Type B pancreatic cell (in vitro differentiated cells): ENCODE data around the gene AJAP1. TPM values are rescaled to one million over a fixed set of nuclear protein-coding genes. Genes with fewer than 3 reads are reported as not detected.

Experiments used
- DNase-seq: peaks from one replicate; pipeline ENCODE4 v3.0.0; 2021; ENCODE audit warnings: mixed read lengths; ENCODE audit not compliant: unreplicated experiment; ENCODE audit errors: extremely low spot score
- H3K27ac Mint-ChIP-seq: 2 replicates; pipeline ENCODE4 v1.8.0; 2021; ENCODE audit warnings: mild to moderate bottlenecking, mixed read lengths
- H3K27me3 Mint-ChIP-seq: 2 replicates; pipeline ENCODE4 v1.8.0; 2021; ENCODE audit warnings: mixed read lengths
- H3K36me3 Mint-ChIP-seq: 2 replicates; pipeline ENCODE4 v1.8.0; 2021; ENCODE audit warnings: mixed read lengths
- H3K4me1 Mint-ChIP-seq: one replicate; pipeline ENCODE4 v1.8.0; 2021; ENCODE audit warnings: mixed read lengths; ENCODE audit not compliant: unreplicated experiment
- H3K4me3 Mint-ChIP-seq: 2 replicates; pipeline ENCODE4 v1.8.0; 2021; ENCODE audit warnings: mild to moderate bottlenecking, mixed read lengths
- H3K9me3 Mint-ChIP-seq: 2 replicates; pipeline ENCODE4 v1.8.0; 2021; ENCODE audit warnings: mixed read lengths
- total RNA-seq: library from RNA; stranded (reverse); gene quantifications from 2 replicates; pipeline ENCODE4 v1.2.1, GENCODE V29; 2021; ENCODE audit warnings: low replicate concordance
- TF ChIP-seq, protein P1 (sequence below): fragments of 200-600 bp; sonication (generic); conservative IDR thresholded peaks from 2 replicates; pipeline ENCODE4 v1.5.0; 2021; ENCODE audit warnings: antibody characterized with exemption, mild to moderate bottlenecking

AJAP1 gene
- total RNA-seq, 1 donor from 2014 or later = 9.5 TPM

DNA sequence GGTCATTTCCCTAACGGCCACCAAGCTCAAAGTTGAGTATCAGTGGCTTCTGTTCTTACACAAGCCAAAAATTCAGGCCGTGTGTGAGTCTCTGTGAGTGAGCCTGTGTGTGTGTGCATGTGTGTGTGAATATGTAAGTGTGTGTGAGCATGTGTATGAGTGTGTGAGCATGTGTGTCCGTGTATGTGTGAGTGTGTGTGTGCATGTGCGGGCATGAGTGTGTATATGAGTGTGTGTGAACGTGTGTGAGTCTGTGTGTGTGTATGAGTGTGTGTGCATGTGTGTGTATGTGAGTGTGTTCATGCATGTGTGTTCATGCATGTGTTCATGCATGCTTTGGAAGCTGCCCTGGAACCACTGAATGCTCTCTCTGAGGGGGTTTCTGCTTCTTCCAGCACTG, 105.7 kb downstream of the AJAP1 start:
- Mint-ChIP-seq H3K27me3 (peaks cover under 1% of the 10 kb centered on the region), H3K36me3 (no peaks in the 10 kb centered on the region), H3K4me3 (no peak overlapping the region), H3K27ac (no peak overlapping the region), H3K4me1 (peaks cover 7% of the 10 kb centered on the region), H3K9me3 (no peaks in the 10 kb centered on the region)
- no peak for DNase-seq
- TF ChIP-seq, protein P1, sequence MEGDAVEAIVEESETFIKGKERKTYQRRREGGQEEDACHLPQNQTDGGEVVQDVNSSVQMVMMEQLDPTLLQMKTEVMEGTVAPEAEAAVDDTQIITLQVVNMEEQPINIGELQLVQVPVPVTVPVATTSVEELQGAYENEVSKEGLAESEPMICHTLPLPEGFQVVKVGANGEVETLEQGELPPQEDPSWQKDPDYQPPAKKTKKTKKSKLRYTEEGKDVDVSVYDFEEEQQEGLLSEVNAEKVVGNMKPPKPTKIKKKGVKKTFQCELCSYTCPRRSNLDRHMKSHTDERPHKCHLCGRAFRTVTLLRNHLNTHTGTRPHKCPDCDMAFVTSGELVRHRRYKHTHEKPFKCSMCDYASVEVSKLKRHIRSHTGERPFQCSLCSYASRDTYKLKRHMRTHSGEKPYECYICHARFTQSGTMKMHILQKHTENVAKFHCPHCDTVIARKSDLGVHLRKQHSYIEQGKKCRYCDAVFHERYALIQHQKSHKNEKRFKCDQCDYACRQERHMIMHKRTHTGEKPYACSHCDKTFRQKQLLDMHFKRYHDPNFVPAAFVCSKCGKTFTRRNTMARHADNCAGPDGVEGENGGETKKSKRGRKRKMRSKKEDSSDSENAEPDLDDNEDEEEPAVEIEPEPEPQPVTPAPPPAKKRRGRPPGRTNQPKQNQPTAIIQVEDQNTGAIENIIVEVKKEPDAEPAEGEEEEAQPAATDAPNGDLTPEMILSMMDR = no peak

DNA sequence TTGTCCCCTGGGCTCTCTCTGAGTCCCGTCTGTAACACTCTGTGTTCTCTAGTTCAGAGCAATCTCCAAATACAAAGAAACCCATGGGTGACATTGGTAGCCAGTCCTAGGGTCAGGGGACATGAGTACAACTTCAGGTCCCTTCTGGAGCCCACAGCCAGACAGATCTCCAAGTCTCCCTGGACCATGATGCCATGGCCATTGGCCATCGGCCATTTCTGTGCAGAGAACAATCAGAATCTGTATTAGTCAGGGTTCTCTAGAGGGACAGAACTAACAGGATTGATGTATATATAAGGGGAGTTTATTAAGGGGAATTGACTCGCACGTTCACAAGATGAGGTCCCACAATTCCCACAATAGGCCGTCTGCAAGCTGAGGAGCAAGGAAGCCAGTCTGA, 106.9 kb downstream of the AJAP1 start:
- Mint-ChIP-seq H3K27me3 (peaks cover 3% of the 10 kb centered on the region), H3K4me3 (no peak overlapping the region), H3K9me3 (no peaks in the 10 kb centered on the region), H3K36me3 (no peaks in the 10 kb centered on the region), H3K27ac (no peak overlapping the region), H3K4me1 (no peaks in the 10 kb centered on the region)
- TF ChIP-seq, protein P1 = no peak
- no peak for DNase-seq

DNA sequence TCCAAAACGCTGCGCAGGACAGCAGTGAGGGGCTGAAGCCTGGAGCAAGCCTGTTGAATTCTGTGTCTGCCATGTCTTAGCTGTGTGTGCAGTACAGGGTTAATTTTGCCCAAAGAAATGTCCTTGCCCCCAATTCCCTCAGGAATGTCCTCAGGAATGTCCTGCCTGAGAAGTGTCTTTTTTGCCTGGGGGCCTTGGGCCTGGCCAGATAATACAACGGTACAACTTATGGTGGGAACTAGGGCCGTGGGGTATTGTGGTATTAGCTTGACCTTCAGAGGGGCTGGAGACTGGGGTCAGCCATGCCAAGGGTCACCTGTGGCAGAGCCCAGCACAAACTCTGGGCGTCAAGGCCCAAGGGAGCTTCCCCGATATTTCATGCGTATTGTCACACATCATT, 107.7 kb downstream of the AJAP1 start:
- TF ChIP-seq, protein P1 = no peak
- H3K36me3 Mint-ChIP-seq = no peaks in the 10 kb centered on the region
- no peaks in the 10 kb centered on the region for H3K4me1 Mint-ChIP-seq
- H3K27me3 Mint-ChIP-seq = peaks cover 3% of the 10 kb centered on the region
- no peak overlapping the region for H3K27ac Mint-ChIP-seq
- no peaks in the 10 kb centered on the region for H3K9me3 Mint-ChIP-seq
- no peak overlapping the region for H3K4me3 Mint-ChIP-seq
- no peak for DNase-seq

DNA sequence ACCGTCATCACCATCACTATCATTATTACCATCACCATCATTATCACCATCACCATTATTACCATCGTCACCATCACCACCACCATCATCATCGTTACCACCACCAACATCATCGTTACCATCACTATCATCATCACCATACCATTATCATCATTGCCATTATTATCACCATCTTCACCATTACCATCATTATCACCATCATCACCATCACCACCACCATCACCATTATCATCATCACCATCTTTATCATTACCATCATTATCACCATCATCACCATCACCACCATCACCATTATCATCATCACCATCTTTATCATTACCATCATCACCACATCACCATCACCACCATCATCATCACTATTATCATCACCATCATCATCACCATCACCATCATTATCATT, 112.9 kb downstream of the AJAP1 start:
- Mint-ChIP-seq H3K27ac (no peak overlapping the region), H3K4me1 (no peaks in the 10 kb centered on the region), H3K9me3 (no peaks in the 10 kb centered on the region), H3K36me3 (no peaks in the 10 kb centered on the region), H3K27me3 (peaks cover 9% of the 10 kb centered on the region), H3K4me3 (no peak overlapping the region)
- DNase-seq = no peak
- TF ChIP-seq, protein P1 = no peak

DNA sequence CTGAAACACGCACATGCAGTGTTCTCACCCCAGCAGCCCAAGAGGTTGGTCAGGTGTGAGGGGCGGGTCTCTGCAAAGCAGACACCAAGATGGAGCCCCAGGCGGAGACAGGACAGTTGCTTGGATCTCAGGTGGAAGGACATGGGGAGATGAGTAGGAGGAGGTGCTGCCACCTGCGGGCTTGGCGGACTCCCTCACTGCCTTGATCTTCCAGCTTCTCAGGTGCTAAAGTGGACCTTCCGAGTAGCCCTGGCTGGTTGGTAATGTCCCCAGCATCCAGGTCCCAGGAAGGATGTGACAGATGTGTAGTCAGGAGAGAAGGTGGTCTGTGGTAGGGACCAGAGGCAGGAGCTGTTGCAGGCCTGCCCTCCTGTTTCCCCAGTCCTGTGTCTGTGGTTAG, 114.1 kb downstream of the AJAP1 start:
- Mint-ChIP-seq H3K36me3 (no peaks in the 10 kb centered on the region), H3K27ac (no peak overlapping the region), H3K4me3 (no peak overlapping the region), H3K27me3 (peaks cover 9% of the 10 kb centered on the region), H3K4me1 (no peaks in the 10 kb centered on the region), H3K9me3 (no peaks in the 10 kb centered on the region)
- DNase-seq = no peak
- TF ChIP-seq, protein P1 = no peak
